HepG2 (cell line): Measurements from ENCODE around the gene BRD2. TPM values are rescaled to one million over a fixed set of nuclear protein-coding genes. Genes with fewer than 3 reads are reported as not detected.

Source experiments
- ESRRA ChIP-seq: sonication (generic); formaldehyde crosslinking; IDR thresholded peaks from 2 replicates; pipeline ENCODE4 v1.5.1; 2020; ENCODE audit warnings: mild to moderate bottlenecking, low read depth, missing genetic modification reagents
- GABPB1 ChIP-seq: IDR thresholded peaks from 2 replicates; pipeline ENCODE4 v1.6.1; 2016; ENCODE audit warnings: mild to moderate bottlenecking, missing genetic modification reagents, moderate library complexity, missing compliant biosample characterization
- GLMP ChIP-seq: sonication (generic); formaldehyde crosslinking; IDR thresholded peaks from 2 replicates; pipeline ENCODE4 v1.9.0; 2021; ENCODE audit warnings: missing genetic modification reagents, mild to moderate bottlenecking, borderline replicate concordance
- GMEB2 ChIP-seq: IDR thresholded peaks from 2 replicates; pipeline ENCODE4 v1.6.1; 2016; ENCODE audit warnings: missing biosample characterization, missing genetic modification reagents, low read depth
- MATR3 ChIP-seq: sonication (generic); formaldehyde crosslinking; IDR thresholded peaks from 2 replicates; pipeline ENCODE4 v1.4.0; 2020; ENCODE audit warnings: missing genetic modification reagents
- NR2F2 ChIP-seq: IDR thresholded peaks from 2 replicates; pipeline ENCODE4 v1.6.1; 2012; ENCODE audit warnings: low read depth, inconsistent platforms, borderline replicate concordance
- PBX2 ChIP-seq: IDR thresholded peaks from 2 replicates; pipeline ENCODE4 v1.6.1; 2016; ENCODE audit warnings: control low read depth
- PLSCR1 ChIP-seq: sonication (generic); formaldehyde crosslinking; IDR thresholded peaks from 2 replicates; pipeline ENCODE4 v1.5.0; 2020; ENCODE audit warnings: missing genetic modification reagents, mild to moderate bottlenecking, borderline replicate concordance
- RAD21 ChIP-seq: fragments of 450-650 bp; formaldehyde crosslinking; IDR thresholded peaks from 2 replicates; pipeline ENCODE4 v1.5.0; 2020; ENCODE audit warnings: mild to moderate bottlenecking
- SMARCE1 ChIP-seq: fragments of 450-650 bp; IDR thresholded peaks from 2 replicates; pipeline ENCODE4 v1.6.1; 2017; ENCODE audit warnings: borderline replicate concordance
- TBP ChIP-seq: sonication (generic); formaldehyde crosslinking; IDR thresholded peaks from 2 replicates; pipeline ENCODE4 v1.5.0; 2020; ENCODE audit warnings: missing genetic modification reagents
- ZFP41 ChIP-seq: sonication (generic); formaldehyde crosslinking; IDR thresholded peaks from 2 replicates; pipeline ENCODE4 v1.4.0; 2020; ENCODE audit warnings: mild to moderate bottlenecking, missing genetic modification reagents, borderline replicate concordance
- ZGPAT ChIP-seq: IDR thresholded peaks from 2 replicates; pipeline ENCODE4 v1.6.1; 2016; ENCODE audit warnings: mild to moderate bottlenecking
- ZNF263 ChIP-seq: sonication (generic); formaldehyde crosslinking; IDR thresholded peaks from 2 replicates; pipeline ENCODE4 v1.4.0; 2020; ENCODE audit warnings: missing genetic modification reagents
- ZNF280B ChIP-seq: sonication (generic); formaldehyde crosslinking; IDR thresholded peaks from 2 replicates; pipeline ENCODE4 v1.5.0; 2020; ENCODE audit warnings: missing genetic modification reagents, mild to moderate bottlenecking, borderline replicate concordance
- ZNF317 ChIP-seq: sonication (generic); formaldehyde crosslinking; IDR thresholded peaks from 2 replicates; pipeline ENCODE4 v1.5.0; 2020; ENCODE audit warnings: mild to moderate bottlenecking, missing genetic modification reagents
- ZNF414 ChIP-seq: sonication (generic); formaldehyde crosslinking; IDR thresholded peaks from 2 replicates; pipeline ENCODE4 v1.5.0; 2020; ENCODE audit warnings: missing genetic modification reagents
- ZNF510 ChIP-seq: sonication (generic); formaldehyde crosslinking; IDR thresholded peaks from 2 replicates; pipeline ENCODE4 v1.4.0; 2020; ENCODE audit warnings: low read depth, mild to moderate bottlenecking, missing genetic modification reagents
- ZNF558 ChIP-seq: sonication (generic); formaldehyde crosslinking; IDR thresholded peaks from 2 replicates; pipeline ENCODE4 v1.9.0; 2022; ENCODE audit warnings: mild to moderate bottlenecking, missing genetic modification reagents, borderline replicate concordance
- ZNF816 ChIP-seq: sonication (generic); formaldehyde crosslinking; IDR thresholded peaks from 2 replicates; pipeline ENCODE4 v1.8.0; 2022; ENCODE audit warnings: missing genetic modification reagents, mild to moderate bottlenecking, borderline replicate concordance
- polyA plus RNA-seq, 8 experiments: library from polyadenylated mRNA; depleted of rRNA in 3 of 8; stranded (reverse) in 7 of 8; unstranded in 1 of 8; fragments of >200 nt; fragmentation: Illumina TruSeq in 4 of 8; extraction: Trizol in 4 of 8; gene quantifications; 2 replicates each; pipeline versions ENCODE4 v1.2.1 to v1.2.3, GENCODE V29; 2011 to 2016; ENCODE audit warnings: low read depth in 4 of 8, missing spikeins in 1 of 8, mixed read lengths in 1 of 8; ENCODE audit not compliant: insufficient read depth in 1 of 8
- total RNA-seq, 5 experiments: library from RNA; depleted of rRNA; stranded (reverse); fragments of >200 nt; fragmentation: Illumina TruSeq; extraction: Trizol; gene quantifications; 2 replicates each; pipeline ENCODE4 v1.2.3, GENCODE V29; 2016; ENCODE audit warnings: low read depth in 1 of 5

BRD2 gene
- total and polyA plus RNA-seq, 2 of the 13 experiments (the other 11 are each of a cell fraction or from before 2014, with no cell fraction given), result 143 to 202 TPM

GRCh38 chr6:32967151-32968091, 973 bp upstream of the BRD2 start (continued):
- TF ChIP-seq ZNF280B (no peak), ZNF510 (CRISPR knock-in tag) (0 out of 2 replicates have a peak, but pooled peaks have one; percentile 87), RAD21 (CRISPR knock-in tag) (no peak), ZNF317 (no peak), ESRRA (CRISPR knock-in tag) (no peak), TBP (CRISPR knock-in tag) (no peak), PBX2 (CRISPR knock-in tag) (no peak), ZNF816 (no peak), NR2F2 (no peak), ZGPAT (CRISPR knock-in tag) (no peak; the same call in 1 of the 2 replicates), ZNF263 (CRISPR knock-in tag) (peak; percentile 78; the same call in 1 of the 2 replicates), GABPB1 (peak; percentile 69; the same call in 1 of the 2 replicates), ZFP41 (CRISPR knock-in tag) (no peak), SMARCE1 (no peak), GLMP (CRISPR knock-in tag) (no peak), PLSCR1 (CRISPR knock-in tag) (0 out of 2 replicates have a peak, but pooled peaks have one; percentile 44), GMEB2 (CRISPR knock-in tag) (no peak), ZNF414 (CRISPR knock-in tag) (0 out of 2 replicates have a peak, but pooled peaks have one; percentile 72), MATR3 (CRISPR knock-in tag) (no peak), ZNF558 (CRISPR knock-in tag) (0 out of 2 replicates have a peak, but pooled peaks have one; percentile 18)
